T follicular helper cell (primary cell): ENCODE measurements around the gene FNBP1.

Experiments used
- DNase-seq: peaks from one replicate; pipeline ENCODE4 v3.0.0-alpha.2; 2020; ENCODE audit warnings: low read depth

The FNBP1 gene

GRCh38 chr9:129875687-129876395, 167.1 kb downstream of the FNBP1 start:
- DNase-seq: no peak

GRCh38 chr9:129875181-129875611, 167.8 kb downstream of the FNBP1 start:
- no peak for DNase-seq

- no peak for DNase-seq
Observed at GRCh38 chr9:129874261-129875101, 168.5 kb downstream of the FNBP1 start.

GRCh38 chr9:129873563-129874190, 169.3 kb downstream of the FNBP1 start:
- DNase-seq: no peak

GRCh38 chr9:129871046-129871445, 171.9 kb downstream of the FNBP1 start:
- DNase-seq: no peak

- no peak for DNase-seq
Observed at GRCh38 chr9:129869585-129870501, 173.1 kb downstream of the FNBP1 start.

GRCh38 chr9:129868872-129869486, 174.0 kb downstream of the FNBP1 start:
- peak; percentile 90 for DNase-seq

- DNase-seq: no peak
Observed at GRCh38 chr9:129868023-129868871, 174.7 kb downstream of the FNBP1 start.

- no peak for DNase-seq
Observed at GRCh38 chr9:129867136-129868022, 175.6 kb downstream of the FNBP1 start.

- DNase-seq: peak; percentile 62
Observed at GRCh38 chr9:129866394-129867135, 176.4 kb downstream of the FNBP1 start.

- no peak for DNase-seq
Observed at GRCh38 chr9:129865668-129866320, 177.2 kb downstream of the FNBP1 start.

- no peak for DNase-seq
Observed at GRCh38 chr9:129864991-129865647, 177.9 kb downstream of the FNBP1 start.

- DNase-seq: peak; percentile 45
Observed at GRCh38 chr9:129863059-129863690, 179.8 kb downstream of the FNBP1 start.

GRCh38 chr9:129861447-129861827, 181.6 kb downstream of the FNBP1 start:
- no peak for DNase-seq

GRCh38 chr9:129860653-129861446, 182.1 kb downstream of the FNBP1 start:
- DNase-seq: no peak
